Liver (tissue), 9 donors: Measurements from ENCODE around the gene XXYLT1. TPM values are rescaled to one million over a fixed set of nuclear protein-coding genes. Genes with fewer than 3 reads are reported as not detected.

Source experiments
- DNase-seq: peaks from one replicate; pipeline ENCODE4 v3.0.0-alpha.2; 2017; ENCODE audit warnings: low spot score
- H3K27ac ChIP-seq, 2 donors: one replicate each; pipeline ENCODE4 v1.7.0; 2013; ENCODE audit warnings: inconsistent platforms in 2 of 2, low read length in 2 of 2, control low read depth in 1 of 2, low read depth in 1 of 2, mild to moderate bottlenecking in 1 of 2
- H3K27me3 ChIP-seq, 4 donors: one replicate each; pipeline versions ENCODE4 v1.6.1 to v1.7.0; 2013; ENCODE audit warnings: low read length in 3 of 4, inconsistent platforms in 1 of 4, mild to moderate bottlenecking in 1 of 4, moderate library complexity in 1 of 4; ENCODE audit not compliant: control insufficient read depth in 4 of 4, insufficient read depth in 4 of 4
- H3K36me3 ChIP-seq, 4 donors: one replicate each; pipeline versions ENCODE4 v1.6.1 to v1.7.0; 2013; ENCODE audit warnings: low read length in 3 of 4, mild to moderate bottlenecking in 3 of 4, low read depth in 1 of 4, moderate library complexity in 1 of 4; ENCODE audit not compliant: control insufficient read depth in 4 of 4, insufficient read depth in 3 of 4
- H3K4me1 ChIP-seq, 4 donors: one replicate each; pipeline versions ENCODE4 v1.6.1 to v1.7.0; 2013; ENCODE audit warnings: low read length in 3 of 4, mild to moderate bottlenecking in 3 of 4, moderate library complexity in 1 of 4; ENCODE audit not compliant: control insufficient read depth in 4 of 4, insufficient read depth in 4 of 4
- H3K4me3 ChIP-seq, 3 donors: one replicate each; pipeline versions ENCODE4 v1.6.1 to v1.7.0; 2013; ENCODE audit warnings: low read length in 3 of 3, control low read depth in 1 of 3, low read depth in 1 of 3, mild to moderate bottlenecking in 1 of 3
- H3K9ac ChIP-seq, 2 donors: one replicate each; pipeline ENCODE4 v1.7.0; 2013; ENCODE audit warnings: low read length in 2 of 2, mild to moderate bottlenecking in 2 of 2, moderate library complexity in 2 of 2, control low read depth in 1 of 2, low read depth in 1 of 2
- H3K9me3 ChIP-seq, 4 donors: one replicate each; pipeline versions ENCODE4 v1.6.1 to v1.7.0; 2013; ENCODE audit warnings: low read length in 3 of 4; ENCODE audit not compliant: control insufficient read depth in 4 of 4
- ATF3 ChIP-seq: IDR thresholded peaks from 2 replicates; pipeline ENCODE4 v1.6.1; 2016; ENCODE audit warnings: antibody characterized with exemption
- CTCF ChIP-seq: fragments of 150-350 bp; IDR thresholded peaks from 2 replicates; pipeline ENCODE4 v1.5.1; 2017; ENCODE audit warnings: improper control_type of control experiment, low read depth, low read length; ENCODE audit not compliant: missing input control
- EGR1 ChIP-seq, 2 donors: IDR thresholded peaks; 2 replicates each; pipeline ENCODE4 v1.6.1; 2016 to 2018; ENCODE audit warnings: antibody characterized with exemption in 2 of 2, low read depth in 2 of 2
- FOXA1 ChIP-seq: IDR thresholded peaks from 2 replicates; pipeline ENCODE4 v1.6.1; 2016; ENCODE audit warnings: antibody characterized with exemption
- FOXA2 ChIP-seq: IDR thresholded peaks from 2 replicates; pipeline ENCODE4 v1.6.1; 2016; ENCODE audit warnings: antibody characterized with exemption
- GABPA ChIP-seq, 2 donors: IDR thresholded peaks in 1 of 2; conservative IDR thresholded peaks in 1 of 2; 2 replicates each; pipeline ENCODE4 v1.6.1; 2016; ENCODE audit warnings: antibody characterized with exemption in 2 of 2, mild to moderate bottlenecking in 1 of 2, moderate library complexity in 1 of 2
- HNF4A ChIP-seq, 2 donors: conservative IDR thresholded peaks; 2 replicates each; pipeline ENCODE4 v1.6.1; 2016; ENCODE audit warnings: antibody characterized with exemption in 2 of 2, mild to moderate bottlenecking in 2 of 2
- HNF4G ChIP-seq: IDR thresholded peaks from 2 replicates; pipeline ENCODE4 v1.6.1; 2016; ENCODE audit warnings: antibody characterized with exemption
- JUND ChIP-seq, 2 donors: IDR thresholded peaks; 2 replicates each; pipeline ENCODE4 v1.6.1; 2016; ENCODE audit warnings: antibody characterized with exemption in 2 of 2
- MAX ChIP-seq: IDR thresholded peaks from 2 replicates; pipeline ENCODE4 v1.6.1; 2016; ENCODE audit warnings: antibody characterized with exemption
- NR2F2 ChIP-seq: IDR thresholded peaks from 2 replicates; pipeline ENCODE4 v1.6.1; 2016; ENCODE audit warnings: antibody characterized with exemption
- RAD21 ChIP-seq, 2 donors: IDR thresholded peaks; 2 replicates each; pipeline ENCODE4 v1.6.1; 2016; ENCODE audit warnings: antibody characterized with exemption in 2 of 2, mild to moderate bottlenecking in 2 of 2
- REST ChIP-seq: IDR thresholded peaks from 2 replicates; pipeline ENCODE4 v1.6.1; 2016; ENCODE audit warnings: antibody characterized with exemption, mild to moderate bottlenecking
- RXRA ChIP-seq, 2 donors: IDR thresholded peaks; 2 replicates each; pipeline ENCODE4 v1.6.1; 2017 to 2018; ENCODE audit warnings: antibody characterized with exemption in 2 of 2, mild to moderate bottlenecking in 1 of 2
- SP1 ChIP-seq: IDR thresholded peaks from 2 replicates; pipeline ENCODE4 v1.6.1; 2018; ENCODE audit warnings: antibody characterized with exemption, mild to moderate bottlenecking
- TAF1 ChIP-seq: conservative IDR thresholded peaks from 2 replicates; pipeline ENCODE4 v1.6.1; 2016; ENCODE audit warnings: antibody characterized with exemption, mild to moderate bottlenecking
- YY1 ChIP-seq: IDR thresholded peaks from 2 replicates; pipeline ENCODE4 v1.6.1; 2016; ENCODE audit warnings: antibody characterized with exemption, mild to moderate bottlenecking
- ZBTB33 ChIP-seq: IDR thresholded peaks from 2 replicates; pipeline ENCODE4 v1.6.1; 2016; ENCODE audit warnings: antibody characterized with exemption
- WGBS: extraction: QIAGEN DNeasy Blood & Tissue Kit; methylation state at CpG from one replicate; pipeline ENCODE4 v1.1.7; 2013; 5-methylcytosine and 5-hydroxymethylcytosine counted together
- polyA plus RNA-seq, 2 donors: library from polyadenylated mRNA; stranded (reverse) in 1 of 2; unstranded in 1 of 2; fragments of 200-250 nt in 1 of 2; fragments of >200 nt in 1 of 2; fragmentation: Nextera tagmentation in 1 of 2; extraction: Ambion mirVana in 1 of 2; gene quantifications; one replicate each; pipeline versions ENCODE4 v1.2.1 to v1.2.3, GENCODE V29; 2013 to 2015
- total RNA-seq, 2 donors: library from RNA; depleted of rRNA; stranded (reverse); fragments of >200 nt; gene quantifications; one replicate each; pipeline ENCODE4 v1.2.3, GENCODE V29; 2014
- donor health status: healthy.
- donor health status: healthy.
- donor health status: healthy.
- donor health status: healthy.
- donor health status: healthy.

XXYLT1 gene
- total and polyA plus RNA-seq, 4 donors = 0.93 to 7.6 (median 2.8) TPM

- TF ChIP-seq ATF3 (no peak), MAX (peak; percentile 43), GABPA (IDR thresholded peaks at IDR 0.05 in 1 of 2, conservative IDR thresholded peaks at IDR 0.05 in 1 of 2) (peak in 1 of 2 donors; percentile 42), NR2F2 (no peak), CTCF (peak; percentile 90), FOXA1 (no peak), RXRA (IDR thresholded peaks at IDR 0.05) (no peak), HNF4A (conservative IDR thresholded peaks at IDR 0.05) (no peak), SP1 (no peak), HNF4G (no peak), EGR1 (IDR thresholded peaks at IDR 0.05; ENCODE audit: low read depth in 2 of 2) (peak in 1 of 2 donors; percentile 15)
These were observed 668 bp upstream of the XXYLT1 start (continued) for GRCh38 chr3:195271410-195272243.

GRCh38 chr3:195270079-195270816, 711 bp downstream of the XXYLT1 start:
- Histone ChIP-seq H3K4me1 (peaks cover 3 to 26% (median 20%) of the 10 kb centered on the region in 4 donors), H3K27me3 (no peaks in the 10 kb centered on the region), H3K36me3 (no peaks in the 10 kb centered on the region), H3K4me3 (peak overlapping the region; percentile 84 to 96 (median 93)), H3K9me3 (no peaks in the 10 kb centered on the region), H3K9ac (no peak overlapping the region), H3K27ac (peak overlapping the region; percentile 84 to 86)
- DNase-seq = peak; percentile 60
- 2% methylated on average over 52 of the region's 52 CpGs for WGBS
- TF ChIP-seq HNF4G (no peak), EGR1 (IDR thresholded peaks at IDR 0.05; ENCODE audit: low read depth in 2 of 2) (no peak), JUND (IDR thresholded peaks at IDR 0.05) (no peak), FOXA1 (no peak), SP1 (no peak), MAX (no peak), NR2F2 (no peak), HNF4A (conservative IDR thresholded peaks at IDR 0.05) (no peak), ZBTB33 (no peak), RAD21 (IDR thresholded peaks at IDR 0.05) (no peak), ATF3 (no peak), TAF1 (no peak), RXRA (IDR thresholded peaks at IDR 0.05) (no peak), REST (no peak), GABPA (IDR thresholded peaks at IDR 0.05 in 1 of 2, conservative IDR thresholded peaks at IDR 0.05 in 1 of 2) (no peak), YY1 (no peak), FOXA2 (no peak), CTCF (no peak)
